ENCODE data around the gene ASIC1. TPM values are rescaled to one million over a fixed set of nuclear protein-coding genes. Genes with fewer than 3 reads are reported as not detected.

The ASIC1 gene
- total RNA-seq, 2 donors from 2014 or later = 0.52 to 0.99 TPM

DNA sequence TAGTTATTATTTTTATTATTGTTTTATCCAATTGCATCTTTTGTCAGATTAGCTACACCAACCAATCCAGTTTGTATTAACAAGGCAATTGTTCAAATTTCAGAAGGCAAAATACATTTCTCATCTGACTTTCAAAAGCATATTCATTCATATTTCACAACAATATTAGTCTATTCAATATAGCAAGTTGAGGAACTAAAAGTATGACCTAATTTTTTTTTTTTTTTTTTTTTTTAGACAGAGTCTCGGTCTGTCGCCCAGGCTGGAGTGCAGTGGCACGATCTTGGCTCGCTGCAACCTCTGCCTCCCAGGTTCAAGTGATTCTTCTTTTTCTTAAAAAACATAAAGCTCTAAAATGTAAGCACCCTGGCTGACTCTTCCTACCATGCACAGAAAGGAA, 71.9 kb downstream of the ASIC1 start:
- ATAC-seq = no peak
- Histone ChIP-seq H3K4me1 (no peaks in the 10 kb centered on the region), H3K9me3 (no peaks in the 10 kb centered on the region), H3K27me3 (no peaks in the 10 kb centered on the region), H3K27ac (no peak overlapping the region), H3K36me3 (replicated peaks in 1 of 2; ENCODE audit: insufficient read depth in 1 of 2, low read depth in 2 of 2) (peaks cover 0 to 10% of the 10 kb centered on the region in 2 donors), H3K4me3 (no peak overlapping the region)
- WGBS, 2 donors = 77 to 89% methylated on average over 4 of the region's 4 CpGs
- intact Hi-C loops (cut with DNase I) = no loop called here
- DNase-seq = no peak
- TF ChIP-seq, protein P1, sequence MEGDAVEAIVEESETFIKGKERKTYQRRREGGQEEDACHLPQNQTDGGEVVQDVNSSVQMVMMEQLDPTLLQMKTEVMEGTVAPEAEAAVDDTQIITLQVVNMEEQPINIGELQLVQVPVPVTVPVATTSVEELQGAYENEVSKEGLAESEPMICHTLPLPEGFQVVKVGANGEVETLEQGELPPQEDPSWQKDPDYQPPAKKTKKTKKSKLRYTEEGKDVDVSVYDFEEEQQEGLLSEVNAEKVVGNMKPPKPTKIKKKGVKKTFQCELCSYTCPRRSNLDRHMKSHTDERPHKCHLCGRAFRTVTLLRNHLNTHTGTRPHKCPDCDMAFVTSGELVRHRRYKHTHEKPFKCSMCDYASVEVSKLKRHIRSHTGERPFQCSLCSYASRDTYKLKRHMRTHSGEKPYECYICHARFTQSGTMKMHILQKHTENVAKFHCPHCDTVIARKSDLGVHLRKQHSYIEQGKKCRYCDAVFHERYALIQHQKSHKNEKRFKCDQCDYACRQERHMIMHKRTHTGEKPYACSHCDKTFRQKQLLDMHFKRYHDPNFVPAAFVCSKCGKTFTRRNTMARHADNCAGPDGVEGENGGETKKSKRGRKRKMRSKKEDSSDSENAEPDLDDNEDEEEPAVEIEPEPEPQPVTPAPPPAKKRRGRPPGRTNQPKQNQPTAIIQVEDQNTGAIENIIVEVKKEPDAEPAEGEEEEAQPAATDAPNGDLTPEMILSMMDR (IDR thresholded peaks at IDR 0.05) = no peak
- TF ChIP-seq POLR2A (IDR thresholded peaks at IDR 0.05) = no peak

DNA sequence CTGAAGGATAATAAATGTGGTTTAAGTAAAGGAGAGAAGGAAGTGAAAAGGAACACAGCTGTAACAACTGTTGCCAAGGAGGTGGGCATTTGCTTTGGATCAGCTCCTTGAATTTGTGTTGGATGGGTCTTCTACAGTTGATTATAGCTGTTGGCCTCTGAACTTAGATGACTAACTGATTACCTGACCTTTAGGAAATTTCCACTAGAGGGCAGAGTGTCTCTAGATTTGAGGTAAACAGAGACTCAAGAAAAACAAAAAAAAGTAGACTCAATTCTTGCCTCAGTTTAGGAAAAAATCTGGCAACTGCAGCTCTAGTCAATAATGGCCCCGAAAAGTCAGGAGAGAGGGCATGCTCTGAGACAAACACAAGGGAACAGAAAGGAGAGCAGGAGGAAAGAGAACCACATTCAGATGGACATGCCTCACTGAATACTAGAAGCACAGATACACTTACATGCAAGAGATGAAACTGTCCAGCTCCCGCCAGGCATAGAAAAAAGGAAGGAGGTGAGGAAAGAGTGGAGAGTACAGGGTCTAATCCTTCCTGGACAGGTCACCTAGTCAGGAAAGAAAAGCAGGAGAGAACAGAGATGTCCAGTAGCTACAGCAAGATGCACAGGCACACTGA, 75.2 kb downstream of the ASIC1 start:
- peaks cover 0 to 11% of the 10 kb centered on the region in 2 donors for H3K36me3 ChIP-seq (replicated peaks in 1 of 2; ENCODE audit: insufficient read depth in 1 of 2, low read depth in 2 of 2)
- intact Hi-C loops (cut with DNase I) = no loop called here
- no peaks in the 10 kb centered on the region for H3K27me3 ChIP-seq
- H3K4me3 ChIP-seq = no peak overlapping the region
- TF ChIP-seq, protein P1 (IDR thresholded peaks at IDR 0.05) = peak in 5 of 7 experiments; percentile 24 to 70 (median 47)
- no peak for TF ChIP-seq POLR2A (IDR thresholded peaks at IDR 0.05)
- ATAC-seq (peak; percentile 42), DNase-seq (no peak)
- no peak overlapping the region for H3K27ac ChIP-seq
- WGBS, 2 donors = 52 to 72% methylated on average over 2 of the region's 2 CpGs
- H3K4me1 ChIP-seq = no peaks in the 10 kb centered on the region
- H3K9me3 ChIP-seq = no peaks in the 10 kb centered on the region

Other genes starting within 250 kb of the ASIC1 start
- 10 to 100 TPM; 10.1 to 13.2 TPM for gene NCKAP5L, start 229.2 kb upstream of the ASIC1 start, total RNA-seq
- 1 to 10 TPM; 1.3 to 3.6 TPM for gene BCDIN3D, start 214.5 kb upstream of the ASIC1 start, total RNA-seq
- gene FAIM2, start 153.7 kb upstream of the ASIC1 start, total RNA-seq = 1 to 10 TPM; 1.0 to 4.9 TPM
- gene AQP2, start 106.9 kb upstream of the ASIC1 start, total RNA-seq = not detected
- 1 to 10 TPM; 1.3 to 2.1 TPM for gene AQP5, start 95.7 kb upstream of the ASIC1 start, total RNA-seq
- not detected for gene AQP6, start 84.6 kb upstream of the ASIC1 start, total RNA-seq
- 1 to 10 TPM; 3.9 to 4.6 TPM for gene RACGAP1, start 32.1 kb upstream of the ASIC1 start, total RNA-seq
- 10 to 100 TPM; 34.2 to 52.7 TPM for gene SMARCD1, start 27.7 kb downstream of the ASIC1 start, total RNA-seq
- 100 to 1,000 TPM in 1 of 2 donors, 1 to 10 TPM in 1; 7.0 to 232 TPM for gene GPD1, start 46.4 kb downstream of the ASIC1 start, total RNA-seq
- 10 to 100 TPM; 14.5 to 47.8 TPM for gene COX14, start 54.6 kb downstream of the ASIC1 start, total RNA-seq
- gene CERS5, start 109.8 kb downstream of the ASIC1 start, total RNA-seq = 10 to 100 TPM; 17.8 to 20.2 TPM
- gene LIMA1, start 225.9 kb downstream of the ASIC1 start, total RNA-seq = 10 to 100 TPM; 48.8 to 53.4 TPM